Central memory CD4-positive, alpha-beta T cell (primary cell): ENCODE data around the gene BCL2L11.

Experiments used
- DNase-seq: peaks from one replicate; pipeline ENCODE4 v3.0.0; 2022

The BCL2L11 gene

DNA sequence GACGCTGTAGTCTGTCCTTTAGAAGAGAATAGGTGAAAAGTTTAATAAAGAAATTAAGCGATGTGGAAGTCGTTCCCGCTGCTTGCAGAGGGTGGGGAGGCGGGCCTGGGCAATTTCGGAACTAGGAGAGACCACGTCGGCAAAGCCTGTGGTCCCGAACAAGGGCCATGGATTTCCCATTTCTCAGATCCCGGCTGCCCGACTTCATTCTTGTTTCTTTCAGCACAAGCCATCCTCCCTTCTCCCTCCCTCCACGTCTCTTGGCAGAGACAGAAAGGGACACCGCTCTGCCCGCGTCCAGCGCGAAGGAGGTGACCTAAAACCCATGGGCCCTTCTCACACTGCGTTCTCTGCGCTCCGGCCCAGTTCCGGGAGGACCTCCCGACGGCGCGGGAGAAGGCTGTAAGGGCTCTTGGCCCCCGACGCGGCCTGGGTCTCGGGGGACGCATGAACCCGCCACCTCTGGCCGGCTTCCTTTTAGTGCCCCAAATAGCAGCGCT lies 2.2 kb upstream of the BCL2L11 start:
- peak; percentile 4 for DNase-seq

DNA sequence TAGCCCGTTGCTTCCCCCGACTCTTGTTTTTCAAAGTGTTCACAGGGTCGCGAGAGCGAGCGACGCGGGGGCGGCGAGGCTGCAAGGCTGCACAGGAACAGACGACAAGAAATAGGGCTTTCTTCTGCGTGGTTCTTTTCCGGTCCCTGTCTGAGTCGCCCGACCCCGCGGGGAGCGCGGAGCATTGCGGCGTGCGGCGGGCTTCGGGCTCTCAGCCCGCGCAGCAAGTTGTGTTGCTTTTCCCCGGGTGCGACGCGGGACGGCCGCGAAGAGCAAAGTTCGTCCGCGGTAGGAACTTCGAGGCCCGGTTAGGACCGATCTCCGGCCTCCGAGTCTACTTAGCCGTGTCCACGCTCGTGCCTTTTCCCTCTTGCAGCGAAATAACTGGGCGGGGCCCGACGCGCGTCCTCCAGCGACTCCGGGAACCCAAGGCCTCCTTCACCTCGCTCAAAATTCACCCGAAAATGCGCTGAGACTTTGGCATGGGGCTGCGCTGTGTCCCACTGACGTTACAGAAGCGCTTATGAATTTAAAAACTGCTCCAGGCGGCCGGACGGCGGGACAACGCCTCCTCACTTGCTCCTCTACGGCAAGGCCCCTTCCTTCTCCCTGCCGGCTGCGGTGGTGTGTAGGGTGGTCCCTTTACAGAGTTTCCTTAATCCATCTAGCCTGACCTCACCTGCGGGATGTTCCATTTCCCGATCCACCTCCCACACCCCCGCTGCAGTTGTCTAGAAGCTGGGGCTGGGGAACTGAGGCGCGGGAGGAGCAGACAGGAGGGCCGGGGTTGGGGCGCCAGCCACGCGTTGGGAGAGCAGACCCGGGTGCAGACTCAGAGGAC lies 1.5 kb upstream of the BCL2L11 start:
- DNase-seq: peak; percentile 33

DNA sequence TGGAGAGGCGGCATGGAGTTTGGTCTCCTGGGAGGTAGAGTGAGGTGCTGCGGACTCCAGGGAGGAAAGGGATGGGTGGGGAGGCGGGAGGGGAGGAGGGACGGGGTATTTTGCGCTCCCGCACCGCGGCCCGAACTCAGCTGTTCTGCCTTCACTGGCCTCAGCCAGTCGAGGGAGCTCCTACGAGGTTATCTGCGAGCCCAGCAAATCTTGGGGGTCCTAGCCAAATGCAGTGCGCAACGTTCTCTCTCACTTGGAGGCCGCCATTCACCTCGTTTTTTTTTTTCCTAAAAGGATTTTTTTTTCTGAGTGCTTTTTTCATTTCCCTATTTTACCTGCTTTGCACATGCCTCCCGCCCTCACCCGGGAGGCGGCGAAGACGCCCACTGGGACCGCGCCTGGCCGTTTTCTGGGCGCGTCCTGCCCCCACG lies 877 bp upstream of the BCL2L11 start:
- DNase-seq: peak; percentile 1

- DNase-seq: peak; percentile 36
Measured at GRCh38 chr2:111121028-111121827, 514 bp downstream of the BCL2L11 start.

- peak; percentile 76 for DNase-seq
Measured at GRCh38 chr2:111121828-111122630, 1.3 kb downstream of the BCL2L11 start.

- DNase-seq: peak; percentile 19
Measured at GRCh38 chr2:111122631-111123421, 2.1 kb downstream of the BCL2L11 start.

DNA sequence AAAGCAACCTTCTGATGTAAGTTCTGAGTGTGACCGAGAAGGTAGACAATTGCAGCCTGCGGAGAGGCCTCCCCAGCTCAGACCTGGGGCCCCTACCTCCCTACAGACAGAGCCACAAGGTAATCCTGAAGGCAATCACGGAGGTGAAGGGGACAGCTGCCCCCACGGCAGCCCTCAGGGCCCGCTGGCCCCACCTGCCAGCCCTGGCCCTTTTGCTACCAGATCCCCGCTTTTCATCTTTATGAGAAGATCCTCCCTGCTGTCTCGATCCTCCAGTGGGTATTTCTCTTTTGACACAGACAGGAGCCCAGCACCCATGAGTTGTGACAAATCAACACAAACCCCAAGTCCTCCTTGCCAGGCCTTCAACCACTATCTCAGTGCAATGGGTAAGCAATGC lies 3.0 kb downstream of the BCL2L11 start:
- DNase-seq: no peak

- no peak for DNase-seq
Measured at GRCh38 chr2:111126581-111126980, 5.9 kb downstream of the BCL2L11 start.

GRCh38 chr2:111127351-111127750 lies 6.6 kb downstream of the BCL2L11 start:
- DNase-seq: no peak

DNA sequence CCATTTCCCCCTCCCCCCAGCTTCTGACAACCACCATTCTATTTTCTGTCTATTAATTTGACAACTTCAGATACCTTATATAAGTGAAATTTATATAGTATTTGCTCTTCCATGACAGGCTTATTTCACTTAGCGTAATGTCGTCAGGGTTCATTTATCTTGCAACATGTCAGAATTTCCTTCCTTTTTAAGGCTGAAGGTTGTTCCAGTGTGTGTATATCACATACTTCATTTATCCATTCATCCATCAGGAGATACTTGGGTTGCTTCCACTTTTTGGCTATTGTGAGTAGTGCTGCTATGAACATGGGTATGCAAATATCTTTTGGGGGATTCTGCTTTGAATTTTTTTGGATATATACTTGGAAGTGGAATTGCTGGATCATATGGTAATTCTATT lies 7.4 kb downstream of the BCL2L11 start:
- no peak for DNase-seq

GRCh38 chr2:111133603-111134002 lies 12.9 kb downstream of the BCL2L11 start:
- DNase-seq: no peak

- no peak for DNase-seq
Measured at GRCh38 chr2:111134055-111134454, 13.3 kb downstream of the BCL2L11 start.

DNA sequence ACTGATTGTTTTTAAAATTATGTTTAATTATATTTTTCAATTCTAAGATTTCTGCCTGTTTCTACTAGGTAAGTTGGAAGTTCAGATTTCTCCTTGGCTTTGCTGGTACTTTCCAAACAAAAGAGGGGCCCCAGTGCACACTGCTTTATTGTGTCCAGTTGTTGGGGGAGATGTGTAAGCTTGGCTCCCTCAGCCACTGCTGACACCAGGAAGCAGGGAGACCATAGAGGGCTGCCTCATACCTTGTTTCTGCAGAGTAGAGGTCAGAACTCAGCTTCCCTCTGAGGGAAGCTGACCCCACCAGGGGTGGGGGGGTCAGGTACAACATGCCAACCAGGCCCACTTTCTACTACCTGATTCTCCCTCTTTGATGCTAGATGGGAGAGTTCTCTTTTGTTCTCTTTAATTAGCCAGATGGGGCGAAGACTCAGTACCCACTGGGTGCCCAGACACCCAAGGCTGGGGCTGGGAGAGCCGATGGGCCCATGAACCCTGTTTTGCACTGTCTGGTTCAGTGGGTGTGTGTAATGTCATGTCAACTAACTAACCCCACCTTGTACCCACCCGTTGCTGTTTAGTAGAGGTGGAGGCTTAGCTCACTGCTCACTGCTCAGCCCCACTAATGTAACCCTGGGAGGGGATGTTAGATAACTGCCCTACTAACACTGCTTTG lies 14.7 kb downstream of the BCL2L11 start:
- no peak for DNase-seq

DNA sequence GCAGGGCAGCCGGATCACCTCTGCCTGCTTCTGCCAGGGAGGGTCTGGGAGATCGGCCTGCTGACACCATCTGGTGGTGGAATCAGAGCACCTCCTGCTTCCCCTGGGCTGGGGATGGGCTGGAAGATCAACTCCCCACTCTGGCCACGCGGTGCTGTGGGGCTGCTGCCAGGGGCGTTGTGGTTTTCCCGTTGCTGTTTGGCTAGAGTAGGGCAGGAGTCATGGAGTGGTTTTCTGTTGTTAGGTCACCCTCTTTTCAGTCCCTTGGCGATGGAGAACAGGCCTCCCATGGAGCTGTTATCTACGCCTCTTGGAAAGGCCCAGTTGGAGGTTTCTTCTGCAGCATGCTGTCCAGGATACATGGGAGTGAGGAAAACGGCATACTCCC lies 15.2 kb downstream of the BCL2L11 start:
- DNase-seq: no peak

GRCh38 chr2:111138839-111139238 lies 18.1 kb downstream of the BCL2L11 start:
- DNase-seq: no peak

DNA sequence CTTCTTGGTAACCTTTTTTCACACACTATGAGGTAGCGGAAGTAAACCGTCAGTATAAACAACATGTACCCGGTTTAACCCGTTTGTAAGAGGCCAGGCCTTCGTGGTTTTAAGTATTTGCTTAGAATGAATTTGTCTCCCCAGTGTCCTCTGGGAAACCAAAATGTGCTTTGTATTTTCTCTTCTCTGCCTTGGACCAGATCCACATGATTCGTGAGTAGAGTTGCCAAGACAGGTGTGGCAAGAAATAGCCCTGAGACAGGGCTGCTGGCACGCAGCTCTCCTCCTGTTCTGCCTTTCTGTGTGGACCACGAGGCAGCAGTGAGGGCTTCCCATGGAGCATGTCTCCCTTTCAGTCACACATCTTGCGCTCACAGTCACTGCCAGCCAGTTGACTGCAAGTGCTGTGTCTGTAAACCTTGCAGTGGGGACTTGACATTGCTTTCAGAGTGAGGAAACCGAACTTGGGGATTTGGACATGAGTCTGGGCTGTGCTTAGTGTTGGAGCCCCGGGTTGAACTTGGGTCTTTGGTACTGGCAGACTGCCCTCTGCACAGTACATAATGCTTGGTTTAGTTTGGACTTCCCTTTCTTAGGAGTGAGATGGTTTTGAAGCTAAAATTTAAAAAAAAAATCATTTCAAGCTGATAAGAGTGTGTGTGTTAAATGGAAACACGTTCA lies 19.1 kb downstream of the BCL2L11 start:
- no peak for DNase-seq

DNA sequence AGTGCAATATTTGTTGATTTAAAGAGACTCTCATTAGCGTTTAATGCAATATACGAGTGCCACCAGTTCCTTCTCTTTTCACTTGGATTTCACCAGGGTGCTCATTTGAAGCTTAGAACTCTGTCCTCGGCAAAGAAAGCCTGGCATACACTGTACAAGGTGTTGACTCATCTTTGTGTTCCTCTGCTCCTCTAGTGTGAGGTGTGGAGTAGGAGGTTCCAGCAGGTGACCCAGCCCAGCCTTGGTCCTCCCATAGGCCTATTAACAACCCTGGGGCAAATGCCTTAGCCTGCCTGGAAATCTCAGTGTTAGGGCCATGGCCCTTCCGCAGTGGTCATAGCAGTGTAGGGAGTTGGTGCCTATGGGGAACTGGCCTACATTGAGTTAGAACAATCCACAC lies 20.1 kb downstream of the BCL2L11 start:
- no peak for DNase-seq

DNA sequence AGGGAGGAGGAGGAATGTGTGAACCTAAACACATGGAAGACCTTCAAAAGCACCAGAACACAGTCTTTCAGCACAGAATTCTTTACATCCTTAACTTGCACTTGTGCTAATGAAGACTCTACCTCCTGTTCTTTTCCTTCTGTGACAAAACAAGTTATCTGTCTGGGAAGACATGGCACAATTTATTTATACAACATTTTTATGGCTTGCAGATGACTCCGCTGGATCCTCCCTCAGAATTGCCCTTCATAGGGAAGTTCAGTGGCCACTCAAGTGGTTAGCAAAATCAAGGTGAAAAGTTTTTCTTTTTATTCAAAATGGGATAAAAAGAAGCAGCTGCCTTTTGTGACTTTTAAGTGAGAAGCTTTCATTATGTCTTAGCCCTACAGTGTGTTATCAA lies 21.4 kb downstream of the BCL2L11 start:
- no peak for DNase-seq

DNA sequence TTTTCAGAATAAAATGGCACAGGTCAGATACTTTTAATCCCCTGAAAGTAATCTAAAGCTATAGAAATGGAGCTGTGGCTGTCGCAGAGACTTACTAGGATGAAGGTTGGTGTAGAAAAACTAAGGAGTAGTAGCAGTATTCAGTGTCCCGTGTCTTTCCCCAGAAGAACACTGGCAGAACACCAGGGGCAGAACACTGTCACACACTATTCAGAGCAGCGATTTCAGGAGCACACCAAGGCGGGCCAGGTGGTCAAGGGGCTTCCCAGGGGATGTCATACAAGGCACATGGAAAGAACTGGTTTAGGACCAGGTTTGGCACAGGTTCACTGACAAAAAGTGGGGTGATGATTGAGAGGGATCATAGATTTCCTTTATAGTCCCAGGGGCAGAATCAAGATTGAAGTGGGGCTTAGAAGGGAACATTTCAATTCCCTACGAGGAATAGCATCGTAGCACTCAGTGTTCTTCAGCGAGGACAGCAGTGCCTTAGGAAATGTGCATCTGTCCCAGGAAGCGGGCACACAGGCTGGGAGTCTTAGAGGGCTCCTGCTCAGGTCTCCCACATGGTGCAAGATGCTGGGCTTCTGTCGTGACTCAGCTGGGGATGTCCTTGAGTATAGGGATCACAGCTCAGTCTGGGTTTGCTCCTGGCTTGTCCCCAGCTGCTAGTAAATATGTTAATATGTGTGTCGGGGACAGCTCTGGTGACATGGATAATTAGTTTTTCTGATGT lies 22.6 kb downstream of the BCL2L11 start:
- no peak for DNase-seq

- no peak for DNase-seq
Measured at GRCh38 chr2:111143843-111144198, 23.1 kb downstream of the BCL2L11 start.
